Caco-2 (cell line): ENCODE results near the gene SLC12A8. TPM values are rescaled to one million over a fixed set of nuclear protein-coding genes. Genes with fewer than 3 reads are reported as not detected.

Experiments
- BruUV-seq: library from RNA; stranded (reverse); fragments of 400-500 nt; replicated peaks from 2 replicates; lab custom pipeline; 2021; lab: Mats Ljungman, UMichigan
- CTCF ChIA-PET: fragments of 300-600 bp; sonication (Branson Sonifier 250); formaldehyde crosslinking; loops from one replicate; lab custom pipeline; 2022; ENCODE audit warnings: antibody characterized with exemption; lab: Charles Lee
- POLR2A ChIA-PET: fragments of 300-600 bp; sonication (Branson Sonifier 250); formaldehyde crosslinking; loops from one replicate; lab custom pipeline; 2022; ENCODE audit warnings: antibody characterized with exemption; lab: Charles Lee
- DNase-seq, 2 experiments: peaks; one replicate each; pipeline versions ENCODE4 v3.0.0 to v3.0.0-alpha.2; 2020 to 2022
- H3K27me3 ChIP-seq: replicated peaks from 2 replicates; pipeline ENCODE4 v1.6.0; 2011; ENCODE audit warnings: low read length; ENCODE audit not compliant: control insufficient read depth, insufficient read depth
- H3K36me3 ChIP-seq: 2 replicates; pipeline ENCODE4 v1.5.1; 2011; ENCODE audit warnings: low read length; ENCODE audit not compliant: control insufficient read depth, insufficient read depth
- H3K4me1 ChIP-seq: fragments of 250-450 bp; sonication (Bioruptor Pico); 2 replicates; pipeline ENCODE4 v1.5.1; 2020; ENCODE audit warnings: mild to moderate bottlenecking
- H3K4me3 ChIP-seq: 2 replicates; pipeline ENCODE4 v1.5.1; 2011; ENCODE audit warnings: low read depth, mild to moderate bottlenecking, control low read depth, low read length
- H3K9me3 ChIP-seq: fragments of 250-450 bp; sonication (Bioruptor Pico); 2 replicates; pipeline ENCODE4 v1.5.1; 2020; ENCODE audit warnings: mild to moderate bottlenecking, moderate library complexity
- H3K27ac Mint-ChIP-seq: one replicate; pipeline ENCODE4 v1.8.0; 2022; ENCODE audit warnings: mixed read lengths; ENCODE audit not compliant: unreplicated experiment
- H3K27me3 Mint-ChIP-seq: one replicate; pipeline ENCODE4 v1.8.0; 2022; ENCODE audit warnings: mixed read lengths; ENCODE audit not compliant: insufficient read depth, unreplicated experiment
- H3K36me3 Mint-ChIP-seq: one replicate; pipeline ENCODE4 v1.8.0; 2022; ENCODE audit warnings: mild to moderate bottlenecking, mixed read lengths; ENCODE audit not compliant: insufficient read depth, unreplicated experiment
- H3K4me1 Mint-ChIP-seq: one replicate; pipeline ENCODE4 v1.8.0; 2022; ENCODE audit warnings: low read depth, mixed read lengths; ENCODE audit not compliant: unreplicated experiment
- H3K4me3 Mint-ChIP-seq: one replicate; pipeline ENCODE4 v1.8.0; 2022; ENCODE audit warnings: mild to moderate bottlenecking, moderate library complexity, mixed read lengths; ENCODE audit not compliant: unreplicated experiment
- H3K9me3 Mint-ChIP-seq: one replicate; pipeline ENCODE4 v1.8.0; 2022; ENCODE audit warnings: mixed read lengths; ENCODE audit not compliant: unreplicated experiment
- intact Hi-C: fragments of 100-400 bp; cut with micrococcal nuclease; formaldehyde crosslinking; loops from one replicate; pipeline ENCODE4 v1.10.0; 2022; ENCODE audit not compliant: unreplicated experiment
- total RNA-seq: library from RNA; stranded (reverse); gene quantifications from 2 replicates; pipeline ENCODE4 v1.2.3, GENCODE V29; 2022
- TF ChIP-seq, protein P1 (sequence below), 2 experiments: fragments of 200-600 bp in 1 of 2; IDR thresholded peaks; 1 replicate in 1 of 2; 2 replicates in 1 of 2; pipeline versions ENCODE4 v1.5.1 to v1.8.0; 2011 to 2022; ENCODE audit warnings: antibody characterized with exemption in 1 of 2, control low read depth in 1 of 2, inconsistent platforms in 1 of 2, low read depth in 1 of 2, low read length in 1 of 2, mild to moderate bottlenecking in 1 of 2, moderate library complexity in 1 of 2; ENCODE audit not compliant: insufficient read depth in 1 of 2, severe bottlenecking in 1 of 2, unreplicated experiment in 1 of 2

Gene SLC12A8
- total RNA-seq, 1 experiment from 2014 or later = 23.3 TPM

DNA sequence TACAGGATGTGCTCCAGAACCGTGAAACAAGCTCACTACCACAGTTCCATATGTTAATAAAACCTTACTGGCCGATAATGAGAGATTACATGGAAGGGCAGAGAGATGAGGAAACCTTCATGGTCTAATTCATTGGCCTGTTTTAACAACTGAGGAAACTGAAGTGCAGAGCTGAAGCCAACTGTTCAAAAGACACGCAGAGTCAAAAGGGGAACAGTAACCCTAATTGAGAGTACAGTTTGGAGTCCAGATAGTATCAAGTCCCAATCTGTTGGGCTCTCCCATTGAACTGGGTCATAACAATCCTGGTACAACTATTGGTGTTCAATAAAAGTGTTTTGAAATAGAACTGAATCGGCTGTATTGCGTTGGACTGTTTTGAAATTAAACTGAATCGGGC lies 69.6 kb downstream of the SLC12A8 start:
- Mint-ChIP-seq H3K9me3 (no peaks in the 10 kb centered on the region), H3K4me3 (no peak overlapping the region), H3K4me1 (peaks cover 13% of the 10 kb centered on the region), H3K36me3 (peaks cover 6% of the 10 kb centered on the region), H3K27me3 (no peaks in the 10 kb centered on the region), H3K27ac (no peak overlapping the region)
- no peaks in the 10 kb centered on the region for H3K9me3 ChIP-seq
- no TSS peak for BruUV-seq
- intact Hi-C loops = no loop called here
- no peaks in the 10 kb centered on the region for H3K27me3 ChIP-seq
- ChIA-PET CTCF (no interaction called here), POLR2A (no interaction called here)
- peaks cover 14% of the 10 kb centered on the region for H3K4me1 ChIP-seq
- TF ChIP-seq, protein P1, sequence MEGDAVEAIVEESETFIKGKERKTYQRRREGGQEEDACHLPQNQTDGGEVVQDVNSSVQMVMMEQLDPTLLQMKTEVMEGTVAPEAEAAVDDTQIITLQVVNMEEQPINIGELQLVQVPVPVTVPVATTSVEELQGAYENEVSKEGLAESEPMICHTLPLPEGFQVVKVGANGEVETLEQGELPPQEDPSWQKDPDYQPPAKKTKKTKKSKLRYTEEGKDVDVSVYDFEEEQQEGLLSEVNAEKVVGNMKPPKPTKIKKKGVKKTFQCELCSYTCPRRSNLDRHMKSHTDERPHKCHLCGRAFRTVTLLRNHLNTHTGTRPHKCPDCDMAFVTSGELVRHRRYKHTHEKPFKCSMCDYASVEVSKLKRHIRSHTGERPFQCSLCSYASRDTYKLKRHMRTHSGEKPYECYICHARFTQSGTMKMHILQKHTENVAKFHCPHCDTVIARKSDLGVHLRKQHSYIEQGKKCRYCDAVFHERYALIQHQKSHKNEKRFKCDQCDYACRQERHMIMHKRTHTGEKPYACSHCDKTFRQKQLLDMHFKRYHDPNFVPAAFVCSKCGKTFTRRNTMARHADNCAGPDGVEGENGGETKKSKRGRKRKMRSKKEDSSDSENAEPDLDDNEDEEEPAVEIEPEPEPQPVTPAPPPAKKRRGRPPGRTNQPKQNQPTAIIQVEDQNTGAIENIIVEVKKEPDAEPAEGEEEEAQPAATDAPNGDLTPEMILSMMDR (IDR thresholded peaks at IDR 0.05; ENCODE audit: insufficient read depth in 1 of 2, low read depth in 1 of 2, low read length in 1 of 2, severe bottlenecking in 1 of 2, unreplicated experiment in 1 of 2) = no peak
- H3K4me3 ChIP-seq = no peak overlapping the region
- no peak for DNase-seq
- H3K36me3 ChIP-seq = 0 out of 2 replicates have a peak, but pooled peaks cover 2% of the 10 kb centered on the region

DNA sequence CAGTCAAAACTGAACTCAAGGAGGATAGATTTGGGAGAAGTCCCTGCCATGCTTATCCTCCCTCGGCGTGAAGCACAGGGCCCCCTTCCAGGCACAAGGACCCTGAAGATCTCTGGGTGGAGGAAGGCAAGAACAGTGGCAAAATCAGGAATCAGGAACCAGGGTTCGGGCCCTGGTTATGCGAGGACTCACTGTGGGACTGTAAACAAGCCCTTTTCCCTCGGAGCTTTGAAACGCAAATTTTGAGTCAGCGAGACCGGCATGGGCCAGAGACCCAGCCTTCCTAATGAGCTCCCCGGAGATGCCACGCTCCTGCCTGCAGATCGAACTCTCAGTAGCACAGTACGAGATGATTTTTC lies 70.1 kb downstream of the SLC12A8 start:
- H3K36me3 Mint-ChIP-seq = peaks cover 6% of the 10 kb centered on the region
- Histone ChIP-seq H3K9me3 (no peaks in the 10 kb centered on the region), H3K4me1 (peaks cover 14% of the 10 kb centered on the region), H3K27me3 (no peaks in the 10 kb centered on the region), H3K36me3 (0 out of 2 replicates have a peak, but pooled peaks cover 2% of the 10 kb centered on the region), H3K4me3 (no peak overlapping the region)
- intact Hi-C loops = no loop called here
- H3K4me3 Mint-ChIP-seq = no peak overlapping the region
- H3K4me1 Mint-ChIP-seq = peaks cover 18% of the 10 kb centered on the region
- TF ChIP-seq, protein P1 (IDR thresholded peaks at IDR 0.05; ENCODE audit: insufficient read depth in 1 of 2, low read depth in 1 of 2, low read length in 1 of 2, severe bottlenecking in 1 of 2, unreplicated experiment in 1 of 2) = no peak
- DNase-seq = no peak
- BruUV-seq = no TSS peak
- no peak overlapping the region for H3K27ac Mint-ChIP-seq
- no peaks in the 10 kb centered on the region for H3K27me3 Mint-ChIP-seq
- no peaks in the 10 kb centered on the region for H3K9me3 Mint-ChIP-seq
- CTCF ChIA-PET = no interaction called here
- POLR2A ChIA-PET = no interaction called here

DNA sequence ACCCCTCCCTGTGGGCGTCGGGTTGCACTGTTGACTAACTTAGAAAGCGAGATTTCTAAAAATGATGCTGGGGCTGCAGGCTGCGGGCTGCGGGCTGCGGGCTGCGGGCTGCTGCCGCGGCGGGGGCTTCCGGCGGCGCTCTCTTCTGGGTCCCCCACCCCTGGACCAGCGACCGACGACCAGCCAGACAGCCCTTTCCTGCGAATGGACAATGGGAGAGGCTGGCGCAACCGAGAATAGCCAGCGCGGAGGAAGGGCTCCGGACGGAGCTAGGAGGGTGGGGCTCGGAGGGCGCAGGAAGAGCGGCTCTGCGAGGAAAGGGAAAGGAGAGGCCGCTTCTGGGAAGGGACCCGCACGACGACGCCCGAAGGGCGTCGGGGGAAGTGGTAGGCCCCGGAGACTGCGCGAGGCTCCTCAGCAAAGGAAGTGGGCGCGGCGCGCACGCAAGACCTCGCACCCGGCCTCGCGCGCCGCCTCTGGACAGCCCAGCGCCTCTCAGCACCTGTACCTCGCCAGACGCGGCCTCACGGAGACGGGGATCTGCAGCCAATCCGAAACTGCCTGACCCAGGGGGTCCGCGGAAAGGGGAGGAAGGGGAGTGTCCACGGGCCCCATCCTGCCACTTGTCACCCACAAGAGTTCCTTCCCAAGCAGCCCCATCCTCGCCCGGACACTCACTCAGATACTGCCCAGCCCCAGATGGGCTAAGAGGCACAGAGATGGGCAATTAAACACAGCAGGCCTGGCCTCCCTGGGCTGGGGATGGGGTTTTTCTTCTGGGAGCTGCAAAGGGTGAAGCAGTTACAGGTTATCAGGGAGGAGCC lies 70.7 kb downstream of the SLC12A8 start:
- DNase-seq = no peak
- POLR2A ChIA-PET = no interaction called here
- no peaks in the 10 kb centered on the region for H3K27me3 Mint-ChIP-seq

More for the DNA sequence above, 70.7 kb downstream of the SLC12A8 start:
- H3K9me3 ChIP-seq = no peaks in the 10 kb centered on the region
- intact Hi-C loops = no loop called here
- peaks cover 14% of the 10 kb centered on the region for H3K4me1 ChIP-seq
- H3K9me3 Mint-ChIP-seq = no peaks in the 10 kb centered on the region
- CTCF ChIA-PET = no interaction called here
- peaks cover 6% of the 10 kb centered on the region for H3K36me3 Mint-ChIP-seq
- no peak overlapping the region for H3K4me3 Mint-ChIP-seq
- no peaks in the 10 kb centered on the region for H3K27me3 ChIP-seq
- BruUV-seq = no TSS peak
- TF ChIP-seq, protein P1 (IDR thresholded peaks at IDR 0.05; ENCODE audit: insufficient read depth in 1 of 2, low read depth in 1 of 2, low read length in 1 of 2, severe bottlenecking in 1 of 2, unreplicated experiment in 1 of 2) = no peak
- no peak overlapping the region for H3K27ac Mint-ChIP-seq
- H3K4me3 ChIP-seq = no peak overlapping the region
- H3K4me1 Mint-ChIP-seq = peaks cover 18% of the 10 kb centered on the region
- 0 out of 2 replicates have a peak, but pooled peaks cover 2% of the 10 kb centered on the region for H3K36me3 ChIP-seq
